GM12891 (cell line): ENCODE measurements around the gene UBE2E1.
"Not testable (repeated sequence)": the region's sequence is repeated elsewhere in the genome, so short reads cannot be mapped to it uniquely, and the experiment has no call there.

Experiments
- DNase-seq: peaks from one replicate; pipeline ENCODE4 v3.0.0; 2011; ENCODE audit warnings: low spot score; ENCODE audit not compliant: insufficient read length
- FAIRE-seq: peaks from 2 replicates; lab custom pipeline; 2011; peaks lifted over from hg19 to GRCh38; lab: Jason Lieb, UNC
- PAX5 ChIP-seq: IDR thresholded peaks from 2 replicates; pipeline ENCODE4 v1.6.1; 2011; ENCODE audit warnings: low read length, moderate library complexity, mild to moderate bottlenecking; ENCODE audit not compliant: insufficient read depth, severe bottlenecking
- POLR2A ChIP-seq: IDR thresholded peaks from 2 replicates; pipeline ENCODE4 v1.6.1; 2011; ENCODE audit warnings: low read depth, low read length, control low read depth
- POLR2AphosphoS5 ChIP-seq: IDR thresholded peaks from 2 replicates; pipeline ENCODE4 v1.6.1; 2011; ENCODE audit warnings: low read depth, low read length, control low read depth
- POU2F2 ChIP-seq: IDR thresholded peaks from 2 replicates; pipeline ENCODE4 v1.6.1; 2011; ENCODE audit warnings: low read depth, mild to moderate bottlenecking, control low read depth, low read length, moderate library complexity
- SPI1 ChIP-seq: IDR thresholded peaks from 2 replicates; pipeline ENCODE4 v1.6.1; 2011; ENCODE audit warnings: low read depth, low read length, control low read depth
- TAF1 ChIP-seq: IDR thresholded peaks from 2 replicates; pipeline ENCODE4 v1.6.1; 2011; ENCODE audit warnings: low read depth, low read length, control low read depth

UBE2E1 gene

GRCh38 chr3:23874359-23875112 is 68.8 kb downstream of the UBE2E1 start:
- DNase-seq: no peak
- no peak for TF ChIP-seq TAF1
- TF ChIP-seq POLR2AphosphoS5: no peak
- no peak for TF ChIP-seq POLR2A
- TF ChIP-seq POU2F2: no peak
- no peak for TF ChIP-seq SPI1
- no peak for TF ChIP-seq PAX5
- no peak for FAIRE-seq

- FAIRE-seq (no peak), DNase-seq (no peak)
- no peak for TF ChIP-seq POLR2A
- no peak for TF ChIP-seq PAX5
- TF ChIP-seq POLR2AphosphoS5: no peak
- no peak for TF ChIP-seq POU2F2
- TF ChIP-seq SPI1: no peak
- no peak for TF ChIP-seq TAF1
These were observed 69.5 kb downstream of the UBE2E1 start for GRCh38 chr3:23875113-23875725.

- FAIRE-seq (no peak), DNase-seq (no peak)
- TF ChIP-seq POU2F2 (no peak), TAF1 (no peak), POLR2A (no peak), POLR2AphosphoS5 (no peak), SPI1 (no peak), PAX5 (no peak)
These were observed 71.2 kb downstream of the UBE2E1 start for GRCh38 chr3:23876923-23877322.

GRCh38 chr3:23877329-23877980 is 71.7 kb downstream of the UBE2E1 start:
- no peak for TF ChIP-seq POLR2AphosphoS5
- TF ChIP-seq SPI1: no peak
- no peak for TF ChIP-seq PAX5
- DNase-seq: no peak
- no peak for FAIRE-seq

GRCh38 chr3:23879485-23879884 is 73.7 kb downstream of the UBE2E1 start:
- no peak for TF ChIP-seq POLR2AphosphoS5
- TF ChIP-seq PAX5: no peak
- no peak for TF ChIP-seq POLR2A
- no peak for TF ChIP-seq POU2F2
- TF ChIP-seq SPI1: no peak
- TF ChIP-seq TAF1: no peak
- DNase-seq: no peak
- FAIRE-seq: no peak

- FAIRE-seq: no peak
- no peak for TF ChIP-seq TAF1
- no peak for TF ChIP-seq POLR2AphosphoS5
- TF ChIP-seq POU2F2: no peak
- no peak for TF ChIP-seq SPI1
- TF ChIP-seq PAX5: no peak
- TF ChIP-seq POLR2A: no peak
- DNase-seq: no peak
These were observed 75.1 kb downstream of the UBE2E1 start for GRCh38 chr3:23880703-23881339.

GRCh38 chr3:23881993-23882392 is 76.2 kb downstream of the UBE2E1 start:
- DNase-seq, FAIRE-seq: not testable (repeated sequence)

- FAIRE-seq (no peak), DNase-seq (no peak)
- TF ChIP-seq SPI1 (no peak), POU2F2 (no peak), PAX5 (no peak), POLR2A (no peak), POLR2AphosphoS5 (no peak), TAF1 (no peak)
These were observed 76.7 kb downstream of the UBE2E1 start for GRCh38 chr3:23882487-23882918.

- FAIRE-seq (no peak), DNase-seq (no peak)
- TF ChIP-seq POLR2AphosphoS5: no peak
- TF ChIP-seq SPI1: no peak
- no peak for TF ChIP-seq POU2F2
- TF ChIP-seq PAX5: no peak
- TF ChIP-seq TAF1: no peak
- TF ChIP-seq POLR2A: no peak
These were observed 78.7 kb downstream of the UBE2E1 start for GRCh38 chr3:23884481-23884880.
